ENCODE measurements around the gene ZDHHC8.

- TF ChIP-seq, protein P1, sequence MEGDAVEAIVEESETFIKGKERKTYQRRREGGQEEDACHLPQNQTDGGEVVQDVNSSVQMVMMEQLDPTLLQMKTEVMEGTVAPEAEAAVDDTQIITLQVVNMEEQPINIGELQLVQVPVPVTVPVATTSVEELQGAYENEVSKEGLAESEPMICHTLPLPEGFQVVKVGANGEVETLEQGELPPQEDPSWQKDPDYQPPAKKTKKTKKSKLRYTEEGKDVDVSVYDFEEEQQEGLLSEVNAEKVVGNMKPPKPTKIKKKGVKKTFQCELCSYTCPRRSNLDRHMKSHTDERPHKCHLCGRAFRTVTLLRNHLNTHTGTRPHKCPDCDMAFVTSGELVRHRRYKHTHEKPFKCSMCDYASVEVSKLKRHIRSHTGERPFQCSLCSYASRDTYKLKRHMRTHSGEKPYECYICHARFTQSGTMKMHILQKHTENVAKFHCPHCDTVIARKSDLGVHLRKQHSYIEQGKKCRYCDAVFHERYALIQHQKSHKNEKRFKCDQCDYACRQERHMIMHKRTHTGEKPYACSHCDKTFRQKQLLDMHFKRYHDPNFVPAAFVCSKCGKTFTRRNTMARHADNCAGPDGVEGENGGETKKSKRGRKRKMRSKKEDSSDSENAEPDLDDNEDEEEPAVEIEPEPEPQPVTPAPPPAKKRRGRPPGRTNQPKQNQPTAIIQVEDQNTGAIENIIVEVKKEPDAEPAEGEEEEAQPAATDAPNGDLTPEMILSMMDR (IDR thresholded peaks at IDR 0.05), result no peak
- TF ChIP-seq POLR2A (IDR thresholded peaks at IDR 0.05), result no peak
Measured at GRCh38 chr22:20187777-20188566, 56.4 kb downstream of the ZDHHC8 start.
